ENCODE data around the gene CLEC18A. TPM values are rescaled to one million over a fixed set of nuclear protein-coding genes. Genes with fewer than 3 reads are reported as not detected.
A peak's percentile ranks its signal among the peaks of the same experiment; 100 is the strongest.

Gene CLEC18A
- total RNA-seq, 1 donor from 2014 or later = 0.35 TPM

DNA sequence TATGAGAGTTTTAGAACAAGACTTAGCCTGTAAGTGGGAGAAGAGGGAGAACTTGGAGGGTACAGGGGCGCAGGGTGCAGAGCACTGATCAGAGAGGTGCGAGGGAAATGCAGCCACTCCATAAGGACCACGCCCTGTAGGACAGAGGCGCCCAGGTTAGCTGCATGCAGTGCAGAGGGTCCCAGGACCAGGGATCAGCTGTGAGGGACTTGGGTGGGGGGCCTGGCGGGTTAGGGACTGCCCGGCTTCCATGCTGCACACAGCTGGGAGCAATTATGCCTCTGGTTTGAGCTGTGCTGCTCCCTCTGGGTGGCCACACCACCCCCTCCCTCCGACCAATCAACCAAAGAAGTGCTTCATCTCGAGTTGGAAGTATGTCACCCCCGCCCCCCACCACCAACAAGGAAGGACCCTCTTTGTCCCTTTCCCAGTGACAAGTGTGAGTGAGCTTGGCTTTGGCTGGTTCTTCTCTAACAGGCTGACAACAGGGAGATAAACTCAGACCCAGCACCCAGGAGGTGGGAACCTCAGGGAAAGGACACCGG is 22.2 kb upstream of the CLEC18A start:
- ATAC-seq (no peak), DNase-seq (ENCODE audit: missing footprints) (no peak)
- intact Hi-C loops (cut with DNase I) = no loop called here

DNA sequence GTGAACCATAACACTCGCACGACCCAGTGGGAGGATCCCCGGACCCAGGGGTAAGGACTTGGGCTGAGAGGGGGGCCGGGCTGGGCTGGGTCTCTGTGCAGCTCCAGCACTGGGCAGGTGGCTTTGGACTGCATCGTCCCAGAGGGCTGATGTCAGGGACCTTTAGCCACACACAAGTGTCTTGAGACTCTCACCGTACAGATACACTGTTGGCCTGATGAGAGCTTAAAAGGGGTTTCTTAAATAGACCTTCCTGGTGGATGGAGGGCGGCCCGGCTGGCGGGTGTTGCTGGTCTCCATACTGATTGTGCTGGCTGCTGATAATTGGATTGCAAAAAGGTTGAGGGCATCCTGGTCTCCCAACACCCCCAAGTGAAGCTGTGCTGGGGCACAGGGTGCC is 21.7 kb upstream of the CLEC18A start:
- DNase-seq (ENCODE audit: missing footprints) = no peak
- ATAC-seq = no peak
- intact Hi-C loops (cut with DNase I) = no loop called here

DNA sequence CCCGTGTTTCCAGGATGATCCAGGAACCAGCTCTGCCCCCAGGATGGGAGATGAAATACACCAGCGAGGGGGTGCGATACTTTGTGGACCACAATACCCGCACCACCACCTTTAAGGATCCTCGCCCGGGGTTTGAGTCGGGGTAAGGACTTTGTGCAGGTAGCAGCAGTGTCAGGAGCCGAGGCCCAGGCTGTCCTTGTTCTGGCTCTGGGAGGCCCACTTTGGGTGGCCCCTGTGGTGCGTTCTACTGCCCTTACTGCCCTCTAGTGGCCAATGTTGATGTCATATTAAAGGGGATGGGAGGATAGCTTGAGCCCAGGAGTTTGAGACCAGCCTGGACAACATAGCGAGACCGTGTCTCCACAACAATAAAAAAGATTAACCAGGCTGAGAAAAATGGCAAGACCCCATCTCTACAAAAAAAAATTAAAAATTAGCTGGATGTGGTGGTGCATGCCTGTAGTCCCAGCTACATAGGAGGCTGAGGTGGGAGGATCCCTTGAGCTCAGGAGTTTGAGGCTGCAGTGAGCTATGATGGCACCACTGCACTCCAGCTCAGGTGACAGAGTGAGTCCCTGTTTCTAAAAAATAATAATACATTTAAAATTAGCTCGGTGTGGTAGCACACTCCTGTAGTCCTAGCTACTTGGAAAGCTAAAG is 20.9 kb upstream of the CLEC18A start:
- intact Hi-C loops (cut with DNase I) = loop anchor here (1.0 kb wide), 1 partner anchor 134 kb away; no protein-coding TSS in a partner anchor
- ATAC-seq (peak; percentile 73), DNase-seq (ENCODE audit: missing footprints) (no peak)

DNA sequence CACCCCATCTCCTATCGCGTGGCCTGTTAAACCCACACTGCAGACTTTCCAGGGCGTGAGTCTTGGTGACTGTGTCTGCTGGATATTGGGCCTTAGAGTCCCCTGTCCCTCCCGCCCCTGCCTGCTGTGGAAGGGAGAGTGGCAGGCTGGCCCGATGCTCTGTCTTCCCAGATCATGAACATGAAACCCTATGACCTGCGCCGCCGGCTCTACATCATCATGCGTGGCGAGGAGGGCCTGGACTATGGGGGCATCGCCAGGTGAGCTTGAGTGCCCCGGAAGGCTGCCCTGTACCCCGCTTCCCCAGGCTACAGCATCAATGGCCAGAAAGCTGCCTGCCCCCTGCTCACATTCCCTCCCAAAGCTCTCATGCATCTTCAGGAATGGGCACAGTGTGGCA is 19.5 kb upstream of the CLEC18A start:
- no peak for ATAC-seq
- DNase-seq (ENCODE audit: missing footprints) = peak; percentile 66
- intact Hi-C loops (cut with DNase I) = no loop called here

DNA sequence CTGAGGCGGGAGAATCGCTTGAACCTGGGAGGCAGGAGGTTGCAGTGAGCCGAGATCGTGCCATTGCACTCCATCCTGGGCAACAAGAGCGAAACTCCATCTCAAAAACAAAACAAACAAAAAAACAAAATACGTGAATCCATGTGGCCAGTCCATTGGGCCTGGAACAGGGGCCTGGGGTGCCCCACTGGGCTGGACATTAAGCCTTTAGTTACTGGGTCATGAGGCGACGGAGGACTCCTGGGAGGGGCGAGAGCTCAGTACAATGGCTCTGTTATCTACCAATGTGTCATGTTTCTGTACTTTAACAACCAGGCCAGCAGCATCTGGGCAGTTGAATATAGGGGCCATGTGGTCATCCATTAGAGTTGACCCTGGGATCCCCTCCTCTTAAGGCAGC is 18.9 kb upstream of the CLEC18A start:
- DNase-seq (ENCODE audit: missing footprints) (peak; percentile 51), ATAC-seq (no peak)
- intact Hi-C loops (cut with DNase I) = no loop called here

DNA sequence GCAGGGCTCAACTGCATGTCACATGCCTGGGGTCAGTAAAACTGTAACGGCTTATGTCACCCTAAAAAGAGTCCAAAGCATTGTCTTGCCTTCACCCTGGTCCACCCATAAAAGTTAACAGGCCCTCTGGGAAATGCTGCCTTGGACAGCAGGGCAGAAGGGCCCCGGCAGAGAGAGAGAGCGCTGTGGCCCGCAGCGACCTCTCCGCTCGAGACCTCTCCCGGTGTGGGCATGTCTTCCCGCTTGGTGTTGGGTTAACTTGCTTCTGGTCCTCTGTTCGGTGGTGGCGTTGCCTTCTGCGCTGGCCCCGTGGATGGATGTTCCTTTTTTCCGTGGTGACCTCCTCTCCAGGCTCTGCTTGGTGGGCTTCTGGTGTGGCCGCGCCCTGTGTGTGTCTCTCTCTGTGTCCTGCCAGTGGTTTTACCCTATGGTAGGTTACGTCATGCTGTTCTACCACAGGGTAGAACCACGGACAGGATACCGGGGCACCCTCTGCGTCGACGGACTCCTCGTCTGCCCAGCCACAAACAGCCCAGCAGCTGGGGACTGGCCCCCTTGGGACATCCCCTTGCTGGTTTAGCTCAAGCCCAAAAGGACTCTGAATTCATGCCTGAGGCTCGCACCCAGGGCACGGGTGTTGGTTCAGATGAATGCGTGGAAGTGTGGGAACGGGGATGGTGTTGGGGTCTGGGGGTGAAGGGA is 18.3 kb upstream of the CLEC18A start:
- DNase-seq (ENCODE audit: missing footprints) (peak; percentile 51), ATAC-seq (no peak)
- intact Hi-C loops (cut with DNase I) = no loop called here

DNA sequence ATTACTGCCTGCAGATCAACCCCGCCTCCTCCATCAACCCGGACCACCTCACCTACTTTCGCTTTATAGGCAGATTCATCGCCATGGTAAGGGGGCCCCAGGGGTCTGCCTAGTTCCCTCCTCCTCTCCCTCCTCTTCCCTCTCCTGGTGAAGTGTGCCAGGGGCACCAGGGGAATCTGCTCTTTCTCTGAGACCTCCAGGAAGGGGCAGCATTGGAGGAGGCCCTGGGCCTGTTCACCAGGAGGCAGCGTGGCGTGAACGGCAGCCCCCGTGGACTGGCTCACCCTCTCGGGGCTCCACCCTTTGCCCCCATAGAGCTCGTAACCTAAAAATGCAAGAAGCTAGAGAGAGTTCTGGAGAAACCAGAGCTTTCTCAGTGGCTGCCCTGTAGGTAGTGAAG is 17.1 kb upstream of the CLEC18A start:
- DNase-seq (ENCODE audit: missing footprints) (no peak), ATAC-seq (no peak)
- intact Hi-C loops (cut with DNase I) = no loop called here

DNA sequence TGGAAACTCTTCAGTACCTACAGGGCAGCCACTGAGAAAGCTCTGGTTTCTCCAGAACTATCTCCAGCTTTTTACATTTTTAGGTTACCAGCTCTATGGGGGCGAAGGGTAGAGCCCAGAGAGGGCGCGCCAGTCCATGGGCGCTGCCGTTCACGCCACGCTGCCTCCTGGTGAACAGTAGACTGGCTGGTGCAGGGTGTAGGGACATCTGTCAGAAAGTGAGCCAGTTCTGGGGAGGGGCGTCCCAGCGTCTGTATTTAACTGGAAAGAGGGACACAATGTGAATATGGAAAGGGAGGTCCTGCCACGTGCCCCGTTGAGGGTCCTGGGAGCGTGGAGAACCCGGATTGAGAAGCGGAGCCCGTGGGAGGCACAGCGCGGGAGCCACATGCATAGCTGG is 16.4 kb upstream of the CLEC18A start:
- ATAC-seq (no peak), DNase-seq (ENCODE audit: missing footprints) (no peak)
- intact Hi-C loops (cut with DNase I) = no loop called here

DNA sequence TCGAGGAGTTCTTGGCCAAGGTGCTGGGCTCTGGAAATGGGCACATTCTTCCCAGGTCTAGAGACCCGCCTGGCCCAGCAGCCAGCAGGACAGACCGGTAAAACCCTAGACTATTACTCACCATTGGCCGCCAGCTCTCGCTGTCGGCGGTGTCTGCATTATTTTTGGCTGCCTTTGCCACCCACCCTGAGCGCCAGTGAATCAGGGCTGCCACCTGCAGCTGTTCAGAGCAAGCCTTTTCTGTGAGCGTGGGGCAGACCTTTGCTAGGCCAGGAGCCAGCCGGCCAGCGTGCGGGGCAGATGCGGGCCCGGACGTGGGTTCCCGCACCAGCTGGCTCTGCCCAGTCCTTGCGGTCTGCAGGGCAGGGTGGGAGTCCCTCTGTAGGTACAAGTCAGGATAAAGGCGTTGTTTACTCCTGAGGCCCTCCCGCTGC is 15.8 kb upstream of the CLEC18A start:
- no peak for ATAC-seq
- peak; percentile 35 for DNase-seq (ENCODE audit: missing footprints)
- intact Hi-C loops (cut with DNase I) = no loop called here

DNA sequence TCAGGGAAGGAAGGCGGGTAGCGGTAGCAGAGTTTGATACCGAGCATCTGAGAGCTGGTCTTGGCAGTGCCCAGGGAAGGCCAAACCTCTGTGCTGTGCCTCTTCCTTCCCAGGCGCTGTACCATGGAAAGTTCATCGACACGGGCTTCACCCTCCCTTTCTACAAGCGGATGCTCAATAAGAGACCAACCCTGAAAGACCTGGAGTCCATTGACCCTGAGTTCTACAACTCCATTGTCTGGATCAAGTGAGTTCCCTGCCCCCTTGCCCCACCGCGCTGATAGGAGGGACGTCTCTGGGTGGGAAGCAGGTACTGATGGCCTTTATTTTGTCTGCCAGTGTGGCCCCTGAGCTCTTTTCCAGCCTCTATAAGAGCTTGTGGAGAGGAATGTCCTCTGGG is 15.4 kb upstream of the CLEC18A start:
- no peak for DNase-seq (ENCODE audit: missing footprints)
- intact Hi-C loops (cut with DNase I) = no loop called here
- ATAC-seq = no peak

DNA sequence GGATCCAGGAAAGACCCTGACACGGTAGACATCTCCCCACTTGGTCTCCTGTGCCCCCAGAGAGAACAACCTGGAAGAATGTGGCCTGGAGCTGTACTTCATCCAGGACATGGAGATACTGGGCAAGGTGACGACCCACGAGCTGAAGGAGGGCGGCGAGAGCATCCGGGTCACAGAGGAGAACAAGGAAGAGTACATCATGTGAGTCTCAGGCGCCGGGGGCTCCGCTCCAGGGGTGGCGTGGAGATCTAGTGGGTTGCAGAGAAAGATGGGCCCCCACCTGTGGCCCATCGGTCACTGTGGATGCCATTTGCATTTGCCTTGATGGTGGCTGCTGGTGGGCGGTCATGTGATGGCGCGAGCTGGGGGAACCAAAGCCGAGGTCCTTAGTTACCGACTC is 14.9 kb upstream of the CLEC18A start:
- no peak for ATAC-seq
- DNase-seq (ENCODE audit: missing footprints) = peak; percentile 61
- intact Hi-C loops (cut with DNase I) = no loop called here

DNA sequence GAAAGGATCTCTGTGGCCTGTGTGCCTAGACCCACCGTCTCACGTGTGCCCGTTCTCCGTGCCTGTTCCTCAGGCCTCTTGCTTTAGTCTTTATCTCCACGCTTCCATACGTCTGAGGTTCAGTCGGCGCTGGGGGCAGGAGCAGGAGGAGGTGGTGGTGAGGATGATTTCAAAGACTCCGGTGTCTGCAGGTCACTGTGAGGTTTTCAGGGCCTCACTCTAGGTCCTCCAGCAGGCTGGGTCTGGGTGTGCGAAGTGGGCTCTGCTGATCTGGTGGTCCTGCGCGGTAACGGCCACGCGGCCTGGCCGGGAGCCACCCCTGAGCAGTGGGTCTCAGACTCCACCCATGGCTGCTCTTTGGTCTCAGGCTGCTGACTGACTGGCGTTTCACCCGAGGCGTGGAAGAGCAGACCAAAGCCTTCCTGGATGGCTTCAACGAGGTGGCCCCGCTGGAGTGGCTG is 14.4 kb upstream of the CLEC18A start:
- intact Hi-C loops (cut with DNase I) = no loop called here
- ATAC-seq (no peak), DNase-seq (ENCODE audit: missing footprints) (no peak)

DNA sequence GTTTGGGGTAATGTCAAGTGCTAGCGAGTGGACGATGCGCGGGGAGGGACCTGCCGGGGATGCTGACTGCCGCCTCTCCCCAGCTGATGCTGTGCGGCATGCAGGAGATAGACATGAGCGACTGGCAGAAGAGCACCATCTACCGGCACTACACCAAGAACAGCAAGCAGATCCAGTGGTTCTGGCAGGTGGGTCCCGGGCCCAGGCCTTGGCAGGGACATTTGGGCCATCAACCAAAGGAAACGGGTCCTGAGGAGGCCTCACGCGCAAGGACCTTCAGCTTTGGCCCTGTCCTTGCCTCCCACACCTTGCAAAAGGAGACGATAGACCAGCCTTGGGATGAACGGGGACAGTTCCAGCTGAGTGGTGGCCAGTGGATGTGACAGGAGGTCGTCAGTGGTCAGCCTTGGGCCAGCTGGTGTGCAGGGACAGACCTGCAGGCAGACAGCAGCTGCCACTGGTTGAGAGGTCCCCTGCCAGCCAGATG is 13.6 kb upstream of the CLEC18A start:
- DNase-seq (ENCODE audit: missing footprints) (peak; percentile 54), ATAC-seq (no peak)
- intact Hi-C loops (cut with DNase I) = no loop called here

DNA sequence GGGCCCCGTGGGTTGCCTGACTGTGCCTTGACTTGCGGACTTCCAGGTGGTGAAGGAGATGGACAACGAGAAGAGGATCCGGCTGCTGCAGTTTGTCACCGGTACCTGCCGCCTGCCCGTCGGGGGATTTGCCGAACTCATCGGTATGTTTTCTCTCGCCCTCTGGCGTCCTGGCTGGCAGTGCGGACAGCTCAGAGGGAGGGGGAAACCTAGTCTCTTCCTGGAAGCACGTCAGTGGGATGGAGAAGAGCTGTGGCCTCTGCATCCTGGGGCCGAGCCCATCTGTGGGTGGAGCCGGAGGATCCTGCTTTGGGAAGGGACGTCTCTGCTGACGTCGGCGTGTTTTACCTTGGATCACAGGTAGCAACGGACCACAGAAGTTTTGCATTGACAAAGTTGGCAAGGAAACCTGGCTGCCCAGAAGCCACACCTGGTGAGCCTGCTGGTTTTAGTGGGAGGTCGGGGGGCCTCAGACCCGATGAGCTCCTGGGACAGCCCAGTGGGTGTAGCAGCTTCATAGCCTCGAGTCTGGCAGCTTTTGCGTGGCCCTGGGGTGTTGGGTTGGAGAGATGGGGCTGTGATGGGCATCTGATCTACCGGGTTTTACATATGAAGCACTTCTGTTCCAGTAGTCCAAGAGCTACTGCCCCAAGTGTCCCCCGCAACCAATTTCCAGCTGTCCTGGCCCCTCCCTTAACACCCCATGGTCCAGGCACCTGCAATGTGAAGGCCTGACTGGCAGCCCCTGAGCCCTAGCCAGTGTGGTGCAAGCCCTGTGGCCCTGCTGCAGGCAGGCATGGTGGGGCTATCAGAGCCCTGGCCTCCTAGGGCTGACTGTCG is 11.9 kb upstream of the CLEC18A start:
- ATAC-seq (no peak), DNase-seq (ENCODE audit: missing footprints) (no peak)
- intact Hi-C loops (cut with DNase I) = no loop called here

DNA sequence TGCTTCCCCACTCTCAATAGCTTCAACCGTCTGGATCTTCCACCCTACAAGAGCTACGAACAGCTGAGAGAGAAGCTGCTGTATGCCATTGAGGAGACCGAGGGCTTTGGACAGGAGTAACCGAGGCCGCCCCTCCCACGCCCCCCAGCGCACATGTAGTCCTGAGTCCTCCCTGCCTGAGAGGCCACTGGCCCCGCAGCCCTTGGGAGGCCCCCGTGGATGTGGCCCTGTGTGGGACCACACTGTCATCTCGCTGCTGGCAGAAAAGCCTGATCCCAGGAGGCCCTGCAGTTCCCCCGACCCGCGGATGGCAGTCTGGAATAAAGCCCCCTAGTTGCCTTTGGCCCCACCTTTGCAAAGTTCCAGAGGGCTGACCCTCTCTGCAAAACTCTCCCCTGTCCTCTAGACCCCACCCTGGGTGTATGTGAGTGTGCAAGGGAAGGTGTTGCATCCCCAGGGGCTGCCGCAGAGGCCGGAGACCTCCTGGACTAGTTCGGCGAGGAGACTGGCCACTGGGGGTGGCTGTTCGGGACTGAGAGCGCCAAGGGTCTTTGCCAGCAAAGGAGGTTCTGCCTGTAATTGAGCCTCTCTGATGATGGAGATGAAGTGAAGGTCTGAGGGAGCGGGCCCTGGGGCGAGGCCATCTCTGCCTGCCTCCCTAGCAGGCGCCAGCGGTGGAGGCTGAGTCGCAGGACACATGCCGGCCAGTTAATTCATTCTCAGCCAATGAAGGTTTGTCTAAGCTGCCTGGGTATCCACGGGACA is 11.1 kb upstream of the CLEC18A start:
- intact Hi-C loops (cut with DNase I) = no loop called here
- DNase-seq (ENCODE audit: missing footprints) (no peak), ATAC-seq (no peak)

DNA sequence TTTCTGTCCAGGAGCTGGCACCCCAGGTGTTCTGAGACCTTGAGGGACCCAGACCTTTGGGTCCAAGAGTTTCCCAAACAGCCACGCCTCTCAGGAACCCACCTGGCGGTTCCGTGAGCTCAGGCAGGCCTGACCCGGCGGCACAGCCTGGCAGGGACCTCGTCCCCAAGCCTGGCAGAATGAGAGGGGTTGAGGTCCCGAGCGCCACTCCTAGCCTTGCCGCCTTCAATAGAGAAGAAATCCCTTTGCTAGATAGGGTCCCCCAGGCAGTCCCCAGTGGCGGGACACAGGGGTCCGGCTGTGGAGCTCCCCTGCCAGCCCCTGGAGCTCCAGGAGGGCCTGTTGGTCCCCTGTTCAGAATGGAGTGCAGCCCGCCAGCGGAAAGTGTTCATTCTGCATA is 10.5 kb upstream of the CLEC18A start:
- DNase-seq (ENCODE audit: missing footprints) = no peak
- intact Hi-C loops (cut with DNase I) = no loop called here
- ATAC-seq = no peak

DNA sequence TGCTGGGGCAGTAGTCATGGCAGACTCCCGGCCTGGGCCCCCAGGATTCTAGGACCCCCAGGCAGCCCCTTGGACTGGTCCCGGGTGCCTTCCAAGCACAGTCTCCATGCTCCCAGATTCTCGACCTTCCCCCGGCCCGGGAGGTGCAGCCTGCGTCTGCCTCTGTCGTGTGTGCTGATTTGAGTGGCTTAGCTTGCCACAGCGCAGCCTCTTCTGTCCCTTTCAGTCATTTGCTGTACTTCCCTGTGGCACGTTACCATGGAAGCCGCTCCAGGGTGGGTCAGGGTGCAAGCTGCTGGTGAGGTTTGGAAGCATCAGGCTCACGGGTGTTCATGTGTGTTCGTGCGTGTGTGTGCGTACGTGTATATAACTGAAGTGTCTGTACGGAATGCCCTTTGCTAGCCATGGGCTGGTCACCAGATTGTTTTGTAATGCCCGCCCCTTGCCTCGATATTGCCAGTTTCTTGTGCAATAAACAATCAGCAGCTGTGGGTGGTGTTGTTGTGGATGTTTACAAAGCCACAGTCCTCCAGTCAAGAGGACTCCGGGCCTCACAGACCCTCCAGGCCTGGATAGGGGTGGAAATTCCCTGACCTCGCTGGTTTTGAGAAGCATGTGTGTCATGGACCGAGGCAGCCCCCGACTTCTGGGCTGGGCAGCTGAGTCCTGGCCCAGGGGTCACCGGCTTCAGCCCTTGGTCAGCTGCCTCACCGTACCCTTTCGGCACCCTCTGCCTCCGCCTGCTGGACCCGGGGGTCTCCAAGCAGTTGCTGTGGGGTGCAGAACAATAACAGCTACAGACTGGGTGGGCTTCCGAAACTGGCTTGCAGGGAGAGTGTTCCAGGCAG is 9.7 kb upstream of the CLEC18A start:
- no peak for ATAC-seq
- no peak for DNase-seq (ENCODE audit: missing footprints)
- intact Hi-C loops (cut with DNase I) = no loop called here

DNA sequence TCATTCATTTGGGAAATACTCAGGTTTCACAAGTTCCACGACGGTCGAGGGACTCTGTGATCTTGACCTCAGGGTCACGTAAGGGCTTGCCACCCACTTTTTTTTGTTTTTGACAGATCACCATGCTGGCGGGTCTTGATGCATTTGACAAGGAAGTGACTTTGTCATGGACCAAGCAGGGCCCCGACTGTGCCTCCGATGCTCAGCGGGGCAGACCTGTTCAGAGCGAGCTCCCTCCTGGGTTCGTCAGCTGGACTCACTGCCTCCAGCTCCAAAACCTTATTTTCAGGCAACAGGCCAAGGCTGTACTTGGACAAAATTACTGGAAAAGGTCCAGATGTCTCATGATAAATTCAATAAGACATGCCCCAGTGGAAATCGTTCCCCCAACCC is 9.0 kb upstream of the CLEC18A start:
- intact Hi-C loops (cut with DNase I) = no loop called here
- DNase-seq (ENCODE audit: missing footprints) (no peak), ATAC-seq (no peak)
